HCT116 (cell line): ENCODE data around the gene PLCH2. TPM values are rescaled to one million over a fixed set of nuclear protein-coding genes. Genes with fewer than 3 reads are reported as not detected.

ENCODE experiments used
- ATAC-seq: fragments of 200-7000 bp; cut with Tn5 transposase; 2 replicates; pipeline ENCODE4 v1.9.1; 2020; ENCODE audit warnings: mild to moderate bottlenecking, moderate library complexity
- BruUV-seq: library from RNA; stranded (reverse); fragments of 400-500 nt; replicated peaks from 2 replicates; lab custom pipeline; 2021; lab: Mats Ljungman, UMichigan
- CTCF ChIA-PET: fragments of 300-600 bp; sonication (Branson Sonifier 250); formaldehyde crosslinking; loops from one replicate; lab custom pipeline; 2021; ENCODE audit warnings: antibody characterized with exemption; lab: Charles Lee
- POLR2A ChIA-PET: fragments of 300-600, 350-600 bp; sonication (Branson Sonifier 250); formaldehyde crosslinking; loops from one replicate; lab custom pipeline; 2021; ENCODE audit warnings: antibody characterized with exemption; lab: Charles Lee
- RAD21 ChIA-PET, 2 experiments: fragments of 300-600 bp; sonication (Branson Sonifier 250); formaldehyde crosslinking; loops; one replicate each; lab custom pipeline; 2023; ENCODE audit warnings: low total read pairs in 2 of 2; ENCODE audit not compliant: uncharacterized antibody in 2 of 2, unreplicated experiment in 2 of 2, low non-redundant PET in 1 of 2; lab: Charles Lee
- DNase-seq: peaks from one replicate; pipeline ENCODE4 v3.0.0-alpha.2; 2010; ENCODE audit warnings: low read depth, low spot score
- H2AFZ ChIP-seq: fragments of 200-600 bp; shearing (Covaris generic), sonication (generic); 2 replicates; pipeline ENCODE4 v1.6.1; 2017; ENCODE audit warnings: low read depth, mixed run types, mixed read lengths, antibody characterized with exemption, low read length; ENCODE audit not compliant: poor library complexity, severe bottlenecking
- H3K27ac ChIP-seq: 2 replicates; pipeline ENCODE4 v1.5.1; 2012; ENCODE audit warnings: low read depth, low read length
- H3K27me3 ChIP-seq: fragments of 200-600 bp; sonication (generic); 2 replicates; pipeline ENCODE4 v1.6.1; 2016; ENCODE audit warnings: mixed run types, low read length, mixed read lengths; ENCODE audit not compliant: insufficient read depth
- H3K36me3 ChIP-seq, 2 experiments: fragments of 200-500 bp in 1 of 2; fragments of 200-600 bp in 1 of 2; sonication (Bioruptor generic) in 1 of 2; sonication (generic) in 1 of 2; 2 replicates each; pipeline versions ENCODE4 v1.5.1 to v1.6.1; 2014 to 2016; ENCODE audit warnings: low read length in 2 of 2, inconsistent platforms in 1 of 2, mixed read lengths in 1 of 2, mixed run types in 1 of 2; ENCODE audit not compliant: insufficient read depth in 2 of 2, control insufficient read depth in 1 of 2
- H3K4me1 ChIP-seq, 2 experiments: fragments of 200-600 bp in 1 of 2; sonication (generic) in 1 of 2; 2 replicates each; pipeline versions ENCODE4 v1.5.1 to v1.6.1; 2012 to 2017; ENCODE audit warnings: low read length in 2 of 2, inconsistent platforms in 1 of 2, mild to moderate bottlenecking in 1 of 2, mixed read lengths in 1 of 2, mixed run types in 1 of 2, moderate library complexity in 1 of 2; ENCODE audit not compliant: insufficient read depth in 2 of 2, control insufficient read depth in 1 of 2
- H3K4me2 ChIP-seq: fragments of 200-600 bp; sonication (generic); 2 replicates; pipeline ENCODE4 v1.6.1; 2017; ENCODE audit warnings: mixed run types, low read length, mixed read lengths
- H3K4me3 ChIP-seq, 2 experiments: fragments of 200-600 bp in 1 of 2; sonication (generic) in 1 of 2; replicated peaks in 1 of 2; 2 replicates each; pipeline ENCODE4 v1.5.1; 2011 to 2016; ENCODE audit warnings: low read length in 2 of 2, control low read depth in 1 of 2, low read depth in 1 of 2, mild to moderate bottlenecking in 1 of 2, mixed read lengths in 1 of 2, mixed run types in 1 of 2
- H3K79me2 ChIP-seq: fragments of 200-600 bp; sonication (generic); 2 replicates; pipeline ENCODE4 v1.6.1; 2017; ENCODE audit warnings: mild to moderate bottlenecking, mixed run types, low read length, moderate library complexity, mixed read lengths; ENCODE audit not compliant: insufficient read depth
- H3K9ac ChIP-seq: fragments of 200-600 bp; sonication (generic); 2 replicates; pipeline ENCODE4 v1.6.1; 2016; ENCODE audit warnings: low read length, mixed read lengths
- H3K9me2 ChIP-seq: fragments of 200-600 bp; sonication (generic), shearing (Covaris generic); 2 replicates; pipeline ENCODE4 v1.6.1; 2017; ENCODE audit warnings: mixed run types, mild to moderate bottlenecking, moderate library complexity; ENCODE audit not compliant: insufficient read depth
- H3K9me3 ChIP-seq, 2 experiments: fragments of 200-500 bp in 1 of 2; fragments of 200-600 bp in 1 of 2; sonication (Bioruptor generic) in 1 of 2; sonication (generic) in 1 of 2; 2 replicates each; pipeline ENCODE4 v1.6.1; 2014 to 2017; ENCODE audit warnings: low read length in 2 of 2, mixed read lengths in 2 of 2, inconsistent platforms in 1 of 2, low read depth in 1 of 2, mild to moderate bottlenecking in 1 of 2, mixed run types in 1 of 2, moderate library complexity in 1 of 2; ENCODE audit not compliant: control insufficient read depth in 1 of 2, insufficient read depth in 1 of 2
- H4K20me1 ChIP-seq: fragments of 200-600 bp; sonication (generic), shearing (Covaris generic); 2 replicates; pipeline ENCODE4 v1.6.1; 2017; ENCODE audit warnings: mixed run types, mild to moderate bottlenecking, moderate library complexity; ENCODE audit not compliant: insufficient read depth
- CBX3 ChIP-seq: IDR thresholded peaks from 2 replicates; pipeline ENCODE4 v1.6.1; 2012; ENCODE audit warnings: low read depth
- ELF1 ChIP-seq: IDR thresholded peaks from 2 replicates; pipeline ENCODE4 v1.6.1; 2012; ENCODE audit warnings: low read depth, borderline replicate concordance
- EZH2 ChIP-seq: fragments of 200-600 bp; sonication (generic); IDR thresholded peaks from 2 replicates; pipeline ENCODE4 v1.6.1; 2017; ENCODE audit warnings: antibody characterized with exemption, mixed run types
- EZH2phosphoT487 ChIP-seq: fragments of 200-600 bp; IDR thresholded peaks from 2 replicates; pipeline ENCODE4 v1.6.1; 2018; ENCODE audit warnings: antibody characterized with exemption, borderline replicate concordance
- SIN3A ChIP-seq: IDR thresholded peaks from 2 replicates; pipeline ENCODE4 v1.6.1; 2012; ENCODE audit warnings: low read depth
- SP1 ChIP-seq: IDR thresholded peaks from 2 replicates; pipeline ENCODE4 v1.6.1; 2012; ENCODE audit warnings: low read depth
- SRF ChIP-seq: IDR thresholded peaks from 2 replicates; pipeline ENCODE4 v1.6.1; 2012; ENCODE audit warnings: low read depth
- intact Hi-C: fragments of 100-400 bp; cut with micrococcal nuclease; formaldehyde crosslinking; loops from 2 replicates; pipeline ENCODE4 v1.10.0; 2022
- total RNA-seq: library from RNA; stranded (reverse); gene quantifications from one replicate; pipeline ENCODE4 v1.2.1, GENCODE V29; 2021; ENCODE audit not compliant: unreplicated experiment
- TF ChIP-seq, protein P1 (sequence below): IDR thresholded peaks from 2 replicates; pipeline ENCODE4 v1.6.1; 2011; ENCODE audit warnings: mild to moderate bottlenecking, low read length, moderate library complexity; ENCODE audit not compliant: insufficient replicate concordance; ENCODE audit errors: extremely low read depth

The PLCH2 gene
- total RNA-seq, 1 experiment from 2014 or later = 2.0 TPM

DNA sequence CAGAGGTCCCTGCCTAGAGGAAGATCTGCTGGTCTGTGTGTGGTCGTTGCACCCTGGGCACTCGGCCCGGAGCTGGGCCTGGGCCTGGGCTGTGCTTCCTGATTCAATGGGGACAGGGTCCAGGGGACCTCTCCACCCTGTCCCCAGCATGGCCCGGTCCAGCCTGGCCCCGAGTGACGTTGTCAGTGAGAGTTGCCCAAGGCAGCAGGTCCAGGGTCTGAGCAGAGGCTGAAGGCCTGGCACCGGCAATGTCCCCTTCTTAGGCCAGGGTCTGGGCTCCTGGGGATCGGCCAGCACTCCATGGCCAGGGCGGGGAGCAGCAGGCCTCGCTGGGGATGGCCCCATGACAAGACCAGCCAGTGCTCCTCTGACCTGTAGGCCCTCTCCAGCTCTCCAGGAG lies 48.1 kb upstream of the PLCH2 start:
- DNase-seq (no peak), ATAC-seq (no peak)
- intact Hi-C loops = no loop called here
- no TSS peak for BruUV-seq
- Histone ChIP-seq H3K4me1 (no peaks in the 10 kb centered on the region), H3K4me3 (no peak overlapping the region), H3K9me2 (no peaks in the 10 kb centered on the region), H3K9me3 (peaks cover 3 to 15% of the 10 kb centered on the region in 2 experiments; a peak in 2 of 4 replicates), H4K20me1 (no peaks in the 10 kb centered on the region)
- POLR2A ChIA-PET = no interaction called here
- CTCF ChIA-PET = no interaction called here
- no peak for TF ChIP-seq SIN3A
- no peak for TF ChIP-seq SRF
- TF ChIP-seq, protein P1, sequence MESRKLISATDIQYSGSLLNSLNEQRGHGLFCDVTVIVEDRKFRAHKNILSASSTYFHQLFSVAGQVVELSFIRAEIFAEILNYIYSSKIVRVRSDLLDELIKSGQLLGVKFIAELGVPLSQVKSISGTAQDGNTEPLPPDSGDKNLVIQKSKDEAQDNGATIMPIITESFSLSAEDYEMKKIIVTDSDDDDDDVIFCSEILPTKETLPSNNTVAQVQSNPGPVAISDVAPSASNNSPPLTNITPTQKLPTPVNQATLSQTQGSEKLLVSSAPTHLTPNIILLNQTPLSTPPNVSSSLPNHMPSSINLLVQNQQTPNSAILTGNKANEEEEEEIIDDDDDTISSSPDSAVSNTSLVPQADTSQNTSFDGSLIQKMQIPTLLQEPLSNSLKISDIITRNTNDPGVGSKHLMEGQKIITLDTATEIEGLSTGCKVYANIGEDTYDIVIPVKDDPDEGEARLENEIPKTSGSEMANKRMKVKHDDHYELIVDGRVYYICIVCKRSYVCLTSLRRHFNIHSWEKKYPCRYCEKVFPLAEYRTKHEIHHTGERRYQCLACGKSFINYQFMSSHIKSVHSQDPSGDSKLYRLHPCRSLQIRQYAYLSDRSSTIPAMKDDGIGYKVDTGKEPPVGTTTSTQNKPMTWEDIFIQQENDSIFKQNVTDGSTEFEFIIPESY = no peak
- no peak for TF ChIP-seq ELF1
- TF ChIP-seq, all 23 proteins: peak for 0
- no peaks in the 10 kb centered on the region for H3K36me3 ChIP-seq
- H3K27ac ChIP-seq = no peak overlapping the region
- peaks cover 3% of the 10 kb centered on the region; the same call in 1 of the 2 replicates for H3K27me3 ChIP-seq
- RAD21 ChIA-PET = no interaction called here
- H3K4me2 ChIP-seq = no peak overlapping the region
- H2AFZ ChIP-seq = no peak overlapping the region
- no peak overlapping the region for H3K9ac ChIP-seq
- H3K79me2 ChIP-seq = no peaks in the 10 kb centered on the region

DNA sequence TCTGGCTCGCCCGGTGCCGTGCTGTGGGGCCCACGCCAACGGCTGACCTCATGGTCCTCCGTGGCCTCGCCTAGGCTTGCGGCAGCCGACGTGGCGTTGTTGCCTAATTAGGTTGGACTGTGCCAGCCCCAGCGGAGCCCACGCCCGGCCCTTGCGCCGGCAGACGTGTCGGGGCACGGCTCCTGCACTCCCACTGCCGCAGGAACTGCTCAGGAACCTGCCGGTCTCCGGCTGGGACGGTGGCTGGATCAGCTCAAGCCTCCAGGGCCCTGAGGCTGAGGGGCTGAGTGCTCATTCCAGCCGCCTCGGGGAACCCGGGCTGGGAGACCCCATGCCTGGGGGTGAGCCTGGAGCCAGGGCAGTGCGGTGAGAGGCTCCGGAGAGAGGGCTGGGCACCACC lies 47.6 kb upstream of the PLCH2 start:
- peaks cover 7% of the 10 kb centered on the region; the same call in 1 of the 2 replicates for H3K27me3 ChIP-seq
- H3K9me3 ChIP-seq = peaks cover 3 to 11% of the 10 kb centered on the region in 2 experiments; a peak in 2 of 4 replicates
- H3K4me3 ChIP-seq = no peak overlapping the region
- ChIA-PET CTCF (no interaction called here), POLR2A (no interaction called here), RAD21 (no interaction called here)
- no peak overlapping the region for H3K9ac ChIP-seq
- H3K4me1 ChIP-seq = no peaks in the 10 kb centered on the region
- TF ChIP-seq ELF1 (no peak), SP1 (no peak), CBX3 (no peak), EZH2 (no peak), EZH2phosphoT487 (no peak)
- no peaks in the 10 kb centered on the region for H3K9me2 ChIP-seq
- H3K36me3 ChIP-seq = no peaks in the 10 kb centered on the region
- DNase-seq = no peak
- no peak overlapping the region for H2AFZ ChIP-seq
- H4K20me1 ChIP-seq = no peaks in the 10 kb centered on the region
- BruUV-seq = no TSS peak
- H3K4me2 ChIP-seq = no peak overlapping the region
- ATAC-seq = no peak
- H3K79me2 ChIP-seq = no peaks in the 10 kb centered on the region
- intact Hi-C loops = no loop called here
- no peak overlapping the region for H3K27ac ChIP-seq
